ENCODE measurements around the gene TMEM51.
A peak's percentile ranks its signal among the peaks of the same experiment; 100 is the strongest.
"Not testable (repeated sequence)": the region's sequence is repeated elsewhere in the genome, so short reads cannot be mapped to it uniquely, and the experiment has no call there.

TMEM51 gene

DNA sequence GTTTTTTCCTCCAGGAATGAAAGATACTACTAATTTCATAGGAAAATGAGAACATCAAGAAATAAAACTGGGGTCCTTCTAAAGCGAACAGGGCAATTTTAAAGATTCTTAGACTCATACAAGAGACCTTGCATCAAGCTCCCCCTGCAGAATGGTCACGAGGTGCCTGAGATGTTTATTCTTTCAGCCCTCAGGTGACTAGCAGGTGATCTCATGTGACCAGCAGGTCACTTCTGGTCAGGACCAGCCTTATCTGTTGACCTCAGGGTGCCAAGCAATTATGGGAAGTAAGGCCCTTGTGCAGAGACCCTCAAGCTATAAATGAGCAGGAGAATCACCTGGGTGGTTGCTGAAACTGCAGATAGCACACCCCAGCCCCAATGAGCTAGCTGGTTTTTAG, 20.6 kb upstream of the TMEM51 start:
- TF ChIP-seq, protein P1, sequence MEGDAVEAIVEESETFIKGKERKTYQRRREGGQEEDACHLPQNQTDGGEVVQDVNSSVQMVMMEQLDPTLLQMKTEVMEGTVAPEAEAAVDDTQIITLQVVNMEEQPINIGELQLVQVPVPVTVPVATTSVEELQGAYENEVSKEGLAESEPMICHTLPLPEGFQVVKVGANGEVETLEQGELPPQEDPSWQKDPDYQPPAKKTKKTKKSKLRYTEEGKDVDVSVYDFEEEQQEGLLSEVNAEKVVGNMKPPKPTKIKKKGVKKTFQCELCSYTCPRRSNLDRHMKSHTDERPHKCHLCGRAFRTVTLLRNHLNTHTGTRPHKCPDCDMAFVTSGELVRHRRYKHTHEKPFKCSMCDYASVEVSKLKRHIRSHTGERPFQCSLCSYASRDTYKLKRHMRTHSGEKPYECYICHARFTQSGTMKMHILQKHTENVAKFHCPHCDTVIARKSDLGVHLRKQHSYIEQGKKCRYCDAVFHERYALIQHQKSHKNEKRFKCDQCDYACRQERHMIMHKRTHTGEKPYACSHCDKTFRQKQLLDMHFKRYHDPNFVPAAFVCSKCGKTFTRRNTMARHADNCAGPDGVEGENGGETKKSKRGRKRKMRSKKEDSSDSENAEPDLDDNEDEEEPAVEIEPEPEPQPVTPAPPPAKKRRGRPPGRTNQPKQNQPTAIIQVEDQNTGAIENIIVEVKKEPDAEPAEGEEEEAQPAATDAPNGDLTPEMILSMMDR (conservative IDR thresholded peaks at IDR 0.05; ENCODE audit: control insufficient read depth, insufficient read depth, low read depth, low read length): no peak
- no peak overlapping the region for H3K4me3 ChIP-seq (ENCODE audit: control insufficient read depth, low read depth, low read length)
- DNase-seq (ENCODE audit: low read depth): no peak

DNA sequence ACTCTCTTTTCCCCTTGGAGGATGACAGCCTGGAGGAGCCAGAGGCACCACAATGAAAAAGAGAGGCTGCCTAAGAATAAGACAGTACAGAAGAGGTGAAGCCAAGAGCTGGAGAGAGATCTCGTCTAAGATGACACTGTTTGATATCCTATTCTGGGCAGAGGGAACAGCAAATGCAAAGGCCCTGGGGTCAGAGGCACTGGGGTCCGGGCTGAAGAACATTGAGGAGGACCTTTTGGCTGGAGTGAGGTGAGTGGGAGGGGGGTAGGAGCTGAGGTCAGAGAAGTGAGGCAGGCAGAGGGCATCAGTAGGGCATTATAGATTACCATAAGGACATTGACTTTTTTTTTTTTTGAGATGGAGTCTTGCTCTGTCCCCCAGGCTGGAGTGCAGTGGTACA, 19.3 kb upstream of the TMEM51 start:
- DNase-seq (ENCODE audit: low read depth): no peak
- no peak overlapping the region for H3K4me3 ChIP-seq (ENCODE audit: control insufficient read depth, low read depth, low read length)
- TF ChIP-seq, protein P1 (conservative IDR thresholded peaks at IDR 0.05; ENCODE audit: control insufficient read depth, insufficient read depth, low read depth, low read length): no peak

DNA sequence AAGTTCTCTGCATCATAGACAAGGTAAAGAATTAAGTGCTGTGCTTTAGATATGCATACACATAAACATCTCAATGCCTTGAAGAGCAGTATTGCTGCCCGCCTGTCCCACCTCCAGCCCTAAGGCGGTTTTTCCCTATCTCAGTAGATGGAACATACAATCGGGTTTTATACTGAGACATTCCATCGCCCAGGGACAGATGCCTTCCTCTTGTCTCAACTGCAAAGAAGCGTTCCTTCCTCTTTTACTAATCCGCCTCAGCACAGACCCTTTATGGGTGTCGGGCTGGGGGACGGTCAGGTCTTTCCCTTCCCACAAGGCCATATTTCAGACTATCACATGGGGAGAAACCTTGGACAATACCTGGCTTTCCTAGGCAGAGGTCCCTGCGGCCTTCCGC, 17.9 kb upstream of the TMEM51 start:
- not testable (repeated sequence) for H3K4me3 ChIP-seq (ENCODE audit: control insufficient read depth, low read depth, low read length); DNase-seq (ENCODE audit: low read depth)

DNA sequence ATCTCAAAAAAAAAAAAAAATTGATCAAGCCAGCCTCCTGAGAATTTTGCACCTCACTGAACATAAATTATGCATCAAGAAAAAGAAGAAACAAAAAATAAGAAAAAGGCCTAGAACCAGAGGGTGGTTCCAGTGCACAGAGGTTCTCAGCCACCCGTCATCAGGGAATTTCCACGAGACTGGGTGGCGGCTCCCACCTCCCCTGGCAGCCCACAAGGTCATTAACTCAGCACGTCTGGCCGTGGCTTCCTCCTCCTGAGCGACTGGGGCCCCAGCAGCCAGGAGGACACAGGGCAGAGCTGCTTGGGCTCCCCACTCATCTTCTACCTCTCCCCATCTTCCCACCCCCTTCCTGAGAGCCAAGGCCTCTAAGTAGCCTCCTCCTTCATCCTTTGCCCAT, 15.7 kb upstream of the TMEM51 start:
- DNase-seq (ENCODE audit: low read depth): no peak
- TF ChIP-seq, protein P1 (conservative IDR thresholded peaks at IDR 0.05; ENCODE audit: control insufficient read depth, insufficient read depth, low read depth, low read length): no peak
- no peak overlapping the region for H3K4me3 ChIP-seq (ENCODE audit: control insufficient read depth, low read depth, low read length)

DNA sequence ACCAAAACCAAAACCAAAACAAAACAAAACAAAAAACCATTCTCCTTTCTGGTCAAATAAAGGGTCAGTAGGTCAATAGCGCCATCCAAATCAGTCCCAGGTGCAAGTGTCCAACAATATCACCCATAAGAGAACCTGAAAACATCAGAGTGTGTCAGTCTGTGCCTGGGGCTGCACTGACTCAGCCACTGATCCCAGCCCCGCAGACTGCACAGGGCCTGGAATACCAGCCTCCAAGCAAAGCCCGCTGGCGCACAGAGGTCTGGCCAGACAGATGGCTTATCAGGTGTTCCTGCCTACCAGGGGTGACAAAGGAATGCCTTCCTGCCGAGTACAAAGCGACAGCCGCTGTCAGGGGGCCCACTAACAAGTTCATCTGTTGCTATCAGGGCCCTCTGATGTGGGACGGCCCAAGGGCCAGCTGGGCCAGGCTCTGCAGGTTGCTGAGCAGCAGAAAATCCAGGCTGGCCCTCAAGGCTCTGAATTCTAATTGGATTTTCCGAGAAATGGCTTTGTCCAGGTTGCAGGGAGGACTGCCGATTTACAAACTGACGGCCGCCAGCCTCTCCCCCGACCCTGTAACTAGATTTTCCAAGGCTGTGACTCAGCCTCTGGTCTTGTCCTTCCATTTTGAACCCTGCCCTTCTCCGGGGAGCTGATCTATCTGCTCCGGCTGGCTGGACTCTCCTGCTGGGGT, 13.7 kb upstream of the TMEM51 start:
- DNase-seq (ENCODE audit: low read depth): no peak
- TF ChIP-seq, protein P1 (conservative IDR thresholded peaks at IDR 0.05; ENCODE audit: control insufficient read depth, insufficient read depth, low read depth, low read length): no peak

DNA sequence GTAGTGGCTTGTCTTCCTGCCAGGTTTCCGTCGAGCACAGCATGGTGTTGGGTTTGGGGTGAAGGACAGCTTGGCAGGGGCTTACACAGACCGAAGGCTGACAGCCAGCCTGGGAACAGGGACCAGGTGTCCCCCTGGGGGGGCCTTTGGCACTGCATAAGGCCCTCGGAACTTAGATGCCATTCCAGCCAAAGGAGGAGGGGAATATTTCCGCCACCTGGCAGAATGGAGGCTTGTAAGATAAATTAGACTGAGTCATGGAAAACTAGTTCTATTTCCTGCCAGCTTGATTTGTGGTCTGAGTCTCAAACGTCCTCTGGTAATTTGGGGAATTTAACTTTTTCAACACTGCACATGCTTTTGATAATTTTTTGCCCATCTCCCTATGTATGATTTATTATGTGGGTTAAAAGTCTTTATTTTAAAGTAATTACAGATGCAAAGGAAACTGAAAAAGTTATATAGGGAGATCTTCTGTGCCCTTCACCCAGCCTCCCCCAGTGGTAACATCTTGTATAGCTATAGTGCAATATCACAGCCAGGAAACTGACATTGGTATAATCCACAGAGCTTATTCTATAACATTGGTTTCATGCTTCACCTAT, 11.5 kb upstream of the TMEM51 start:
- DNase-seq (ENCODE audit: low read depth): peak; percentile 53
- no peak overlapping the region for H3K4me3 ChIP-seq (ENCODE audit: control insufficient read depth, low read depth, low read length)
- TF ChIP-seq, protein P1 (conservative IDR thresholded peaks at IDR 0.05; ENCODE audit: control insufficient read depth, insufficient read depth, low read depth, low read length): peak; percentile 17

More for the DNA sequence above, 13.7 kb upstream of the TMEM51 start:
- H3K4me3 ChIP-seq (ENCODE audit: control insufficient read depth, low read depth, low read length): no peak overlapping the region

DNA sequence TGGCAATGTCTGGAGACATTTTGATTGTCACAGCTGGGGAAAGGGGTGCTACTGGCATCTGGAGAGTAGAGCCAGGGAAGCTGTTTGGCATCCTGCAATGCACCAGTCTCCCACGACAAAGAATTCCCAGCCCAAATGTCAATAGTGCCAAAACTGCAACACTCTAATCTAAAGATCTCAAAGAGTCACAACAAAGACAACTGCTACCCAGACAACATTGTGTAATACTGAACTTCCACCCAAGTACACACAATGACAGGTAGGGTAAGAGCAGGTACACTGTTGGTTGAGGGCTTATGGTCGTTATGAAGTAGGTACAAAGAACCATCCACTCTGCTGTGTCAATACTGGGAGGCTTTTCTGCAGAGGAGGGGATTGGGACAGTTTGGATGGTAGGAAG, 8.2 kb upstream of the TMEM51 start:
- no peak for DNase-seq (ENCODE audit: low read depth)
- H3K4me3 ChIP-seq (ENCODE audit: control insufficient read depth, low read depth, low read length): no peak overlapping the region
- TF ChIP-seq, protein P1 (conservative IDR thresholded peaks at IDR 0.05; ENCODE audit: control insufficient read depth, insufficient read depth, low read depth, low read length): no peak
